ENCODE results near the gene SHROOM3. TPM values are rescaled to one million over a fixed set of nuclear protein-coding genes. Genes with fewer than 3 reads are reported as not detected.
"Not testable (repeated sequence)": the region's sequence is repeated elsewhere in the genome, so short reads cannot be mapped to it uniquely, and the experiment has no call there.

SHROOM3 gene
- total and polyA plus RNA-seq, 4 donors = 4.7 to 25.8 (median 8.7) TPM

- Histone ChIP-seq H3K36me3 (ENCODE audit: control insufficient read depth in 4 of 4, insufficient read depth in 3 of 4, low read depth in 1 of 4, low read length in 3 of 4) (no peaks in the 10 kb centered on the region), H3K9ac (ENCODE audit: low read depth in 1 of 2, low read length in 2 of 2) (no peak overlapping the region), H3K4me1 (ENCODE audit: control insufficient read depth in 4 of 4, insufficient read depth in 4 of 4, low read length in 3 of 4) (peaks cover 4 to 25% (median 18%) of the 10 kb centered on the region in 4 donors), H3K27ac (ENCODE audit: low read depth in 1 of 2, low read length in 2 of 2) (no peak overlapping the region), H3K9me3 (ENCODE audit: control insufficient read depth in 4 of 4, low read length in 3 of 4) (no peaks in the 10 kb centered on the region), H3K27me3 (ENCODE audit: control insufficient read depth in 4 of 4, insufficient read depth in 4 of 4, low read length in 3 of 4) (no peaks in the 10 kb centered on the region), H3K4me3 (ENCODE audit: low read depth in 1 of 3, low read length in 3 of 3) (no peak overlapping the region)
- no peak for TF ChIP-seq MAX (IDR thresholded peaks at IDR 0.05)
- no peak for TF ChIP-seq JUND (IDR thresholded peaks at IDR 0.05)
- TF ChIP-seq GABPA (IDR thresholded peaks at IDR 0.05 in 1 of 2, conservative IDR thresholded peaks at IDR 0.05 in 1 of 2) = no peak
- no peak for TF ChIP-seq ZBTB33 (IDR thresholded peaks at IDR 0.05)
- no peak for TF ChIP-seq REST (IDR thresholded peaks at IDR 0.05)
- no peak for TF ChIP-seq HNF4G (IDR thresholded peaks at IDR 0.05)
- no peak for TF ChIP-seq YY1 (IDR thresholded peaks at IDR 0.05)
- TF ChIP-seq NR2F2 (IDR thresholded peaks at IDR 0.05) = no peak
- no peak for TF ChIP-seq FOXA2 (IDR thresholded peaks at IDR 0.05)
- 91% methylated on average over 5 of the region's 5 CpGs for WGBS
- DNase-seq (ENCODE audit: low spot score) = no peak
Measured at GRCh38 chr4:76726631-76727030, 291.6 kb downstream of the SHROOM3 start.

- H3K27ac ChIP-seq (ENCODE audit: low read depth in 1 of 2, low read length in 2 of 2); H3K27me3 ChIP-seq (ENCODE audit: control insufficient read depth in 4 of 4, insufficient read depth in 4 of 4, low read length in 3 of 4): not testable (repeated sequence)
Measured at GRCh38 chr4:76727934-76728333, 292.9 kb downstream of the SHROOM3 start.

GRCh38 chr4:76729460-76729859, 294.4 kb downstream of the SHROOM3 start:
- WGBS = 88% methylated on average over 1 of the region's 1 CpG
- Histone ChIP-seq H3K4me1 (ENCODE audit: control insufficient read depth in 4 of 4, insufficient read depth in 4 of 4, low read length in 3 of 4) (peaks cover 4 to 15% (median 12%) of the 10 kb centered on the region in 4 donors), H3K36me3 (ENCODE audit: control insufficient read depth in 4 of 4, insufficient read depth in 3 of 4, low read depth in 1 of 4, low read length in 3 of 4) (no peaks in the 10 kb centered on the region), H3K9ac (ENCODE audit: low read depth in 1 of 2, low read length in 2 of 2) (no peak overlapping the region), H3K9me3 (ENCODE audit: control insufficient read depth in 4 of 4, low read length in 3 of 4) (no peaks in the 10 kb centered on the region), H3K27ac (ENCODE audit: low read depth in 1 of 2, low read length in 2 of 2) (no peak overlapping the region), H3K4me3 (ENCODE audit: low read depth in 1 of 3, low read length in 3 of 3) (no peak overlapping the region), H3K27me3 (ENCODE audit: control insufficient read depth in 4 of 4, insufficient read depth in 4 of 4, low read length in 3 of 4) (no peaks in the 10 kb centered on the region)
- no peak for TF ChIP-seq RAD21 (IDR thresholded peaks at IDR 0.05)
- TF ChIP-seq GABPA (IDR thresholded peaks at IDR 0.05 in 1 of 2, conservative IDR thresholded peaks at IDR 0.05 in 1 of 2) = no peak
- TF ChIP-seq REST (IDR thresholded peaks at IDR 0.05) = no peak
- no peak for TF ChIP-seq HNF4A (conservative IDR thresholded peaks at IDR 0.05)
- no peak for TF ChIP-seq EGR1 (IDR thresholded peaks at IDR 0.05; ENCODE audit: low read depth in 2 of 2)
- DNase-seq (ENCODE audit: low spot score) = no peak

More at GRCh38 chr4:76727934-76728333, 292.9 kb downstream of the SHROOM3 start:
- 92% methylated on average over 5 of the region's 5 CpGs for WGBS
- not testable (repeated sequence) for H3K9me3 ChIP-seq (ENCODE audit: control insufficient read depth in 4 of 4, low read length in 3 of 4); DNase-seq (ENCODE audit: low spot score); H3K4me3 ChIP-seq (ENCODE audit: low read depth in 1 of 3, low read length in 3 of 3); H3K9ac ChIP-seq (ENCODE audit: low read depth in 1 of 2, low read length in 2 of 2); H3K36me3 ChIP-seq (ENCODE audit: control insufficient read depth in 4 of 4, insufficient read depth in 3 of 4, low read depth in 1 of 4, low read length in 3 of 4)
- H3K4me1 ChIP-seq (ENCODE audit: control insufficient read depth in 4 of 4, insufficient read depth in 4 of 4, low read length in 3 of 4) = peaks cover 4 to 25% (median 18%) of the 10 kb centered on the region in 4 donors

Measured in liver (tissue), 9 donors.